GM19238 (cell line): ENCODE measurements around the gene S1PR4.
"Not testable (repeated sequence)": the region's sequence is repeated elsewhere in the genome, so short reads cannot be mapped to it uniquely, and the experiment has no call there.

Source experiments
- DNase-seq: peaks from one replicate; pipeline ENCODE4 v3.0.0; 2011; ENCODE audit warnings: low spot score; ENCODE audit not compliant: insufficient read length

The S1PR4 gene

DNA sequence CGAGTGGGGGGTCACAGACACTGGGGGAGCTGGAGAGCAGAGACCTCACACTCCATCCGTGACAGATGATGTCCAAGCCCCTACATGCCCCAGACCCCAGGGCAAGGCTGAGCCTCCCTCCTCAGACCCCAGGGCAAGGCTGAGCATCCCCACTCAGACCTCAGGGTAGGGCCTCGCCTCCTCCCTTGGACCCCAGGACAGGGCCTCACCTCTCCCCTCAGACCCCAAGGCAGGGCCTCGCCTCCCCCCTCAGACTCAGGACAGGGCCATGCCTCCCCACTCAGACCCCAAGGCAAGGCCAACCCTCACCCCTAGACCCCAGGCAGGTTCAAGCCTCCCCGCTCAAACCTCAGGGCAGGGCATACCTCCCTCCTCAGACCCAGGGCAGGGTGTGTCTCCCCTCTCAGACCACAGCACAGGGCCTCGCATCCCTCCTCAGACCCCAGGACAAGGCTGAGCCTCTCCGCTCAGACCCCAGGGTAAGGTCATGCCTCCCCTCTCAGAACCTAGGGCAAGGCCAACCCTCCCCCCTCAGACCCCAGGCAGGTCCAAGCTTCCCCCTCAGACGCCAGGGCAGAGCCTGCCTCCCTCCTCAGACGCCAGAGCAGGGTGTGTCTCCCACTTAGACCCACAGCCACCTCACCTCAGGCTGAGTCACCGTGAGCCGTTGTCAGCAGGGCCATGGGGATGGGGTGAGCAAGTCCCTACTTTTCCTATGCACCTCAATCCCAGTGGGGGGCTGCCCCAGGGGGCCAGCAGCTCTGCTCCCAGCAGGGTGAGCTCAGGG, 1.7 kb upstream of the S1PR4 start:
- no peak for DNase-seq

DNA sequence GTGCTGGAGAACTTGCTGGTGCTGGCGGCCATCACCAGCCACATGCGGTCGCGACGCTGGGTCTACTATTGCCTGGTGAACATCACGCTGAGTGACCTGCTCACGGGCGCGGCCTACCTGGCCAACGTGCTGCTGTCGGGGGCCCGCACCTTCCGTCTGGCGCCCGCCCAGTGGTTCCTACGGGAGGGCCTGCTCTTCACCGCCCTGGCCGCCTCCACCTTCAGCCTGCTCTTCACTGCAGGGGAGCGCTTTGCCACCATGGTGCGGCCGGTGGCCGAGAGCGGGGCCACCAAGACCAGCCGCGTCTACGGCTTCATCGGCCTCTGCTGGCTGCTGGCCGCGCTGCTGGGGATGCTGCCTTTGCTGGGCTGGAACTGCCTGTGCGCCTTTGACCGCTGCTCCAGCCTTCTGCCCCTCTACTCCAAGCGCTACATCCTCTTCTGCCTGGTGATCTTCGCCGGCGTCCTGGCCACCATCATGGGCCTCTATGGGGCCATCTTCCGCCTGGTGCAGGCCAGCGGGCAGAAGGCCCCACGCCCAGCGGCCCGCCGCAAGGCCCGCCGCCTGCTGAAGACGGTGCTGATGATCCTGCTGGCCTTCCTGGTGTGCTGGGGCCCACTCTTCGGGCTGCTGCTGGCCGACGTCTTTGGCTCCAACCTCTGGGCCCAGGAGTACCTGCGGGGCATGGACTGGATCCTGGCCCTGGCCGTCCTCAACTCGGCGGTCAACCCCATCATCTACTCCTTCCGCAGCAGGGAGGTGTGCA, 587 bp downstream of the S1PR4 start:
- DNase-seq, result no peak

DNA sequence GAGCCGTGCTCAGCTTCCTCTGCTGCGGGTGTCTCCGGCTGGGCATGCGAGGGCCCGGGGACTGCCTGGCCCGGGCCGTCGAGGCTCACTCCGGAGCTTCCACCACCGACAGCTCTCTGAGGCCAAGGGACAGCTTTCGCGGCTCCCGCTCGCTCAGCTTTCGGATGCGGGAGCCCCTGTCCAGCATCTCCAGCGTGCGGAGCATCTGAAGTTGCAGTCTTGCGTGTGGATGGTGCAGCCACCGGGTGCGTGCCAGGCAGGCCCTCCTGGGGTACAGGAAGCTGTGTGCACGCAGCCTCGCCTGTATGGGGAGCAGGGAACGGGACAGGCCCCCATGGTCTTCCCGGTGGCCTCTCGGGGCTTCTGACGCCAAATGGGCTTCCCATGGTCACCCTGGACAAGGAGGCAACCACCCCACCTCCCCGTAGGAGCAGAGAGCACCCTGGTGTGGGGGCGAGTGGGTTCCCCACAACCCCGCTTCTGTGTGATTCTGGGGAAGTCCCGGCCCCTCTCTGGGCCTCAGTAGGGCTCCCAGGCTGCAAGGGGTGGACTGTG, 1.2 kb downstream of the S1PR4 start:
- DNase-seq, result no peak

DNA sequence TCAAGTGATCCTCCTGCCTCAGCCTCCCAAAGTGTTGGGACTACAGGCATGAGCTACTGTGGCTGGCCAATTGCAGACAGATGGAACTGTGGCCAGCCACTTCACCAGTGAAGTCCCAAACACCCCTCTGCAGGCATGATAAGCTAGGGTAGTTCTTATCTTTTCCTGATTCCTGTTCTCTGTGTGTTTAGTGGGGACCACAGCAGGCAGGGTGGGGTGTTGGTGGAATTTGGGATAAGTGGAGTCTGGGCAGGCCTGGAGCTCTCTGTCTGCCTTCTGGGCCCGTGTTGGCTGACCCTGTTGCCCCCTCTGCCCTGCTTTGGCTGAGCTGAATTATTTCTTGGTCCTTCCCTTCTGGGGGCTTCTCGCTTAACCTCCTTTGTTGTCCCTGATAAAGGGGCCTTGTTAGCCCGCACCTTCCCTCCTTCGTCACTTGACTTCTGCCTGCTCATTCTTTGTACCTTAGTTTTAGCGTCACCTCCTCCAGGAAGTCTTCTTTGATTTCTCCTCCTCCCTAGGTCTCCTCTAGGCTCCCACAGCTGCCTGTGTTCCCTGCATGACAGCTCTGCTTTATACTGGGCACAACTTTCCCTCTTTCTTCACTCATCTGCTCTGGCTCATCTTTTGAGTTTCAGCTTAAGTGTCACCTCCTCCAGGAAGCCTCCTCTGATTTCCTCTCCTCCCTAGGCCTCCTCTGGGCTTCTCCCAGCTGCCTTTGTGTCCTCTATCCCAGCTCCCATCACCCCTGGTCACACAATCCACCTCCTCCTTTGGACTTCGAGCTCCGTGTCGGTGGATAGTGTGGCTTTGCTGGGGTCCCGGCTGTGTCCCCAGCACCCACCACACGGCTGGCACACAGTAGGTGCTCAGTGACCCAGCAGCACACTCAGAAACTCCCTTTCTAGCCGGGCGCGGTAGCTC, 5.4 kb downstream of the S1PR4 start:
- no peak for DNase-seq

DNA sequence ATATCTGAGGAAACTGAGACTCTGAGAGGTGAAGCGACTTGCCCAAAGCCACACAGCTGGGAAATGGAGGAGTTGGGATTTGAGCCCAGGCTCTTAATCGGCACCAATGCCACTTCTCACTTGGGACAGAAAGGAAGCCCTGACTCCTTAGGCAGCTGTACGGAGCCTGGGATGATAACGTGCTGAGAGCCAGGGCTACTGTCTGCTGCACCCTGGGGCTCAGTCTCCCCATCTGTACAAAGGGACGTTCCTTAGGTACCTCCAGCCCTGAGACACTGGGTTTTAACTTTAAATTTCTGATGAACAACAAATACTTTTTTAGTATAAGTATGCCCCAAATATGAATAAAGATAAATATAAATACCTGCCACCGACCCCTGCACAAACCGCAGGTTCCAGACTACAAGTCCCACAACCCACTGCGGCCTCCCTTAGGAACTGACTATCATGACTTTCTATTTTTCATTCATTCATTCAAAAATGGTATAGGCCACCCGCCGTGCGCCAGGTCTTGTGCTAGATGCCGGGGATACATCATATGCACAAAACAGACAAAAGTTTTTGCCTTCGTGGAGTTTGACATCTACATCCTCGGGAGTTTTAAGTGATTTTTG, 6.4 kb downstream of the S1PR4 start:
- DNase-seq, result no peak

- peak; percentile 84 for DNase-seq
These were observed 7.0 kb downstream of the S1PR4 start, which contains the start of gene NCLN for GRCh38 chr19:3185461-3186159. Gene NCLN (plus strand): TSS chr19:3185930. CDS start chr19:3186031, 101 bp downstream.

- DNase-seq, result no peak
These were observed 7.7 kb downstream of the S1PR4 start for GRCh38 chr19:3186160-3186688.

GRCh38 chr19:3186891-3187661, 8.5 kb downstream of the S1PR4 start:
- no peak for DNase-seq

DNA sequence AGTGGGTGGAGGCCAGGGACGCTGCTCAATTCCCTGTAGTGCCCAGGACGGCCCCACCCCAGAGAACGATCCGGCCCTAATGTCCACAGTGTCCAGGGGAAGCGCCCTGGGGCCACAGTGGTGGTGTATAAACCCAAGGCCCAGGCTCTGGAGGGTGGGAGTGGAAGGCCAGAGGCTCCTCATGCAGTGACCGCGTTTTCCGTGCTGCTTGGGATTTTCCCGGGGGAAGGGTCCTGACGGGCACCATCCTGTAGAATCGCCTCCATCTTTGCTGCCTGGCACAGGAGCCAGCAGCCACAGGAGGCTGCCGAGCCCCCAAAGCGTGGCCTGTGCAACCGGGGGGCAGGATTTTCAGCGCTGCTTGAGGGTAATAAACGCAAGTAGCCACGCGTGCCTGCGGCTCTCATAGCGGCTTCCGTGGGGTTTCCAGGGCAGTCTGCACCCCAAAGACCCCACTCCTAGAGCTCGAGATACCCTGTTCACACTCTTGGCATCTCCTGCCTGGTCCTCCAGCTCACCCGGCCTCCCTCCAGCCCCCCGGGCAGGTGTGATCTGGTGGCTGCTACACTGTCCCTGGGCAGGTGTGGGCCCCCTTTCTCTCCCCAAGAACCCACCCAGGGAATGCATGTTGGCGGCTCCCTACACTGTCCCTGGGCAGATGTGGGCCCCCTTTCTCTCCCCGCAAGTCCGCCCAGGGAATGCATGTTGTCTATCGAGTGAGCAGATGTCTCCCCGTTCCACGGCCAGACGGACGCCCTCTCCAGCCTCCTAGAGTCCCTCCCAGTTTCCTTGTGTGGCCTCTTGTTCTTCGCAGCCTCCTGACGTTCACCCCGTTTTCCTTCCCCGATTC, 9.3 kb downstream of the S1PR4 start:
- no peak for DNase-seq

DNA sequence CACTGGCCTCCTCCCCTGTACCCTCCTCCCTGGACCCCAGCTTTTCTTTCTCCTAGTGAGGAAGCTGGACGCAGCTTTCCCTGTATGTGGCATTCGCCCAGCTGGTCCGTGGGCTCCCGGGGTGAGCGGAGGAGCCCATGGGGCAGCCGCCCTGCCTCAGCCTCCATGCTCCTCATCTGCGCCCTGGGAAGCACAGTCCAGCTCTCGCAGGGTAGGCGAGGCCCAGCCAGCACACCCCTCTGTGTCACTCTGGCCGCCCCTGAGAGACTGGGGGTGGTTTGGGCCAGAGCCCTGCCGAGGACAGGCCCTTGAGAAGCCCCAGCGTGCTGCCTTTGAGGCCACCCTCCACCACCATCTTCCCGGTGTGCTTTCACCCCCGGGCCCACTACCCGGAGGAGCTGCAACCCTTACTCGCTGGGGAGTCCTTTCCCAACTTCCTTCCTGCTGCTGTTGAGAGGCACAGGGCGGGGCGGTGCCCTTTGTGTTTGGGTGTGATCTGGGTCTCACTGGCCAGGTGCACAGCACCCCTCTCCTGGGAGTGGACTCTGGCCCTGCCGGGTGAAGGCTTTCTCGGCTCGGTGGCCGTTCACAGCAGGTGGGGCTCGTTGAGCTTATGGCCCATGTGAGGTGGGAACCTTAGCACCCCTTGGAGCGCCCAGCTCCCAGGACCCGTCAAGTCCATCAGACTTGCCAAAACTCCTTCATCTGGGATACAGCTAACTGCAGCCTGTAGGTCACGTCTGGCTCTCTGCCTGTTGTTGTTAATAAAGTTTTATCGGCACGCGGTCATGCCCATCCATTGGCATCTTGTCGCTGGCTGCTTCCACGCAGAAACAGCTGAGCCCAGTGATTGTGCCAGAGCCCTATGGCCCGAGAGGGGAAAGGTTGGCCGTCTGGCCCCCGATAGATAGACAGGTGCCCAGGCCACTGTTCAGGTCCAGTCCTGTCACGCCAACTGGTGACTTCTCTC, 10.3 kb downstream of the S1PR4 start:
- DNase-seq, result no peak

- DNase-seq, result no peak
These were observed 11.3 kb downstream of the S1PR4 start for GRCh38 chr19:3189702-3190469.

GRCh38 chr19:3190470-3190770, 11.9 kb downstream of the S1PR4 start:
- DNase-seq, result no peak

DNA sequence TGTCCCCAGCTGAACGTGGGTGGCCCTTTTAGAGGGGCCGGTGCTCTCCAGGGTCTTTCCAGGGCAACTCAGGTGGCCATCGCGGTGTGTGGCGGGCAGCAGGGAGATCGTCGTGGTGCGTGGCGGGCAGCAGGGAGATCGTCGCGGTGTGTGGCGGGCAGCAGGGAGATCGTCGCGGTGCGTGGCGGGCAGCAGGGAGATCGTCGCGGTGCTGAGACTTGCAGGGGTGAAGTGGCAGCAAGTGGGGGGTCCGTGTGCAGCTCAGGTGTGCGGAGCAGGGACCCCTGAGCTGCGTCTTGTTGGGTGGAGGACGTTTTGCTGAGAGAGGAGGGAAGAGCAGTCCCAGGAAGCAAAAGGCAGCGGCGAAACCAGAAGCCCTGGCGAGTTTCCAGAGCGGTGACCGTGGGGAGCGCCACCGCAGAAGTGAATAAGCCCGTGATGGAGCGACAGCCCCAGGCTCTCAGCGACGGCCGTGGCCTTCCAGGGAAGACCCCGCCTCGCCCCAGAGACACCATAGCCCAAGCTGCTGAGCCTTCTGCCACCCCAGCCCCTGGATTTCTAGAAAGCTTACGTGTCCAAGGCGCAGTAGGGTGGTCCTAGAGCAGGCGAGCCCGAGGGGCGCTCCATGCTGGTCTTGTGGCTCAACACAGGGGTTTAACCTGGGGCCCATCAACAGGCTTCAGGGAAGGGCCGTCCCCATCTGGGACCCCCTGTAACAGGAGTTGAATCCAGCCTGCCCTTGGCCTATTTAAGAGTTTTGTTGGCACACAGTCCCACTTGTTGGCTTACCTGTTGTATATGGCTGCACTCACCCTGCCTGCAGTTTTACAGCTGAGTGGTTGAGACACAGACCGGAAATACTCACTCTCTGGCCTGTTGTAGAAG, 12.6 kb downstream of the S1PR4 start:
- no peak for DNase-seq

GRCh38 chr19:3191806-3192104, 13.2 kb downstream of the S1PR4 start:
- not testable (repeated sequence) for DNase-seq

GRCh38 chr19:3192228-3192635, 13.7 kb downstream of the S1PR4 start:
- DNase-seq, result no peak

DNA sequence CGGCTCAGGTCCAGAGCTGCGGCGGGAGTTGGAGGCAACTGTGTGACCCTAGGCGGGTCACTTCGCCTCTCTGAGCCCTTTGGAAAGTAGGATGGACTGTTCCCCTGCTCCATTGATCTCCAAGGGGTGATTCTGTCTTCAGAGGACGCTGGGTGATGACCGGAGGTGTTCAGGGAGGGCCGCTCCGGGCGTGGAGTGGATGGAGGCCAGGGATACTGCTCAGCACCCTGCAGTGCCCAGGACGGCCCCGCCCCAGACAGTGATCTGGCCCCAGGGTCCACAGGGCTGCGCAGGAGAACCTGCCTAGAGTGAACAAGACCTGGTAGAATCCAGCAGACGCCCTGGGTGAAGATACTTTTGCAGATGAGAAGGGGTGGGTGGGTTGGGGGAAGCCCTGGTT, 14.1 kb downstream of the S1PR4 start:
- no peak for DNase-seq
